Body of pancreas (tissue), 4 donors: ENCODE results near the gene S100A14.

Experiments used
- CTCF ChIP-seq, 7 experiments: fragments of 450-650 bp in 4 of 7; fragments of 200-600 bp in 3 of 7; sonication (generic) in 3 of 7; IDR thresholded peaks; one replicate each; pipeline ENCODE4 v1.5.1; 2016 to 2019; ENCODE audit warnings: antibody characterized with exemption in 7 of 7
- POLR2A ChIP-seq, 3 donors: fragments of 450-650 bp; IDR thresholded peaks; one replicate each; pipeline ENCODE4 v1.6.1; 2016; ENCODE audit warnings: antibody characterized with exemption in 3 of 3, mild to moderate bottlenecking in 2 of 3

GRCh38 chr1:153610334-153610733, 5.8 kb downstream of the S100A14 start:
- no peak for TF ChIP-seq CTCF (IDR thresholded peaks at IDR 0.05)
- TF ChIP-seq POLR2A (IDR thresholded peaks at IDR 0.05) = no peak
